PC-9 (cell line): ENCODE data around the gene COMT. TPM values are rescaled to one million over a fixed set of nuclear protein-coding genes. Genes with fewer than 3 reads are reported as not detected.

Experiments used
- BruUV-seq: library from RNA; stranded (reverse); fragments of 400-500 nt; replicated peaks from 2 replicates; lab custom pipeline; 2021; lab: Mats Ljungman, UMichigan
- CTCF ChIA-PET: fragments of 300-600 bp; sonication (Branson Sonifier 250); formaldehyde crosslinking; loops from one replicate; lab custom pipeline; 2022; ENCODE audit warnings: antibody characterized with exemption; lab: Charles Lee
- POLR2A ChIA-PET: fragments of 300-600 bp; sonication (Branson Sonifier 250); formaldehyde crosslinking; loops from one replicate; lab custom pipeline; 2022; ENCODE audit warnings: antibody characterized with exemption; ENCODE audit not compliant: unreplicated experiment; lab: Charles Lee
- DNase-seq, 2 experiments: peaks; one replicate each; pipeline versions ENCODE4 v3.0.0 to v3.0.0-alpha.2; 2015 to 2022; ENCODE audit warnings: mixed read lengths in 1 of 2
- H2AFZ ChIP-seq: fragments of 200-600 bp; sonication (generic); 2 replicates; pipeline ENCODE4 v1.8.1; 2017; ENCODE audit warnings: antibody characterized with exemption
- H3F3A ChIP-seq: fragments of 200-600 bp; sonication (generic); 2 replicates; pipeline ENCODE4 v1.8.1; 2017; ENCODE audit warnings: antibody characterized with exemption, mild to moderate bottlenecking, low read depth; ENCODE audit not compliant: insufficient read depth
- H3K27ac ChIP-seq: fragments of 200-600 bp; sonication (generic); 2 replicates; pipeline ENCODE4 v1.6.1; 2016; ENCODE audit warnings: mixed run types
- H3K27me3 ChIP-seq: fragments of 200-600 bp; sonication (generic); 2 replicates; pipeline ENCODE4 v1.6.1; 2016; ENCODE audit warnings: low read depth, mixed run types; ENCODE audit not compliant: insufficient read depth
- H3K36me3 ChIP-seq: fragments of 200-600 bp; sonication (generic); 2 replicates; pipeline ENCODE4 v1.6.1; 2016; ENCODE audit warnings: low read depth, mixed run types
- H3K4me1 ChIP-seq: fragments of 200-600 bp; sonication (generic); replicated peaks from 2 replicates; pipeline ENCODE4 v1.6.1; 2016; ENCODE audit warnings: mixed run types; ENCODE audit not compliant: insufficient read depth
- H3K4me2 ChIP-seq: fragments of 200-600 bp; sonication (generic); 2 replicates; pipeline ENCODE4 v1.6.1; 2017; ENCODE audit warnings: mixed run types
- H3K4me3 ChIP-seq: fragments of 200-600 bp; sonication (generic); 2 replicates; pipeline ENCODE4 v1.6.1; 2016; ENCODE audit warnings: mixed run types
- H3K79me2 ChIP-seq: fragments of 200-600 bp; sonication (generic); 2 replicates; pipeline ENCODE4 v1.6.1; 2017; ENCODE audit warnings: low read depth, mixed run types
- H3K9me2 ChIP-seq: fragments of 200-600 bp; sonication (generic); 2 replicates; pipeline ENCODE4 v1.8.1; 2017; ENCODE audit warnings: mild to moderate bottlenecking; ENCODE audit not compliant: insufficient read depth
- H3K9me3 ChIP-seq: fragments of 200-600 bp; sonication (generic); 2 replicates; pipeline ENCODE4 v1.8.1; 2016; ENCODE audit warnings: low read depth; ENCODE audit not compliant: insufficient read depth
- H4K20me1 ChIP-seq: fragments of 200-600 bp; sonication (generic); 2 replicates; pipeline ENCODE4 v1.8.1; 2017; ENCODE audit not compliant: insufficient read depth
- EZH2 ChIP-seq: fragments of 200-600 bp; sonication (generic); IDR thresholded peaks from 2 replicates; pipeline ENCODE4 v1.8.0; 2017; ENCODE audit warnings: antibody characterized with exemption, low read depth
- intact Hi-C: fragments of 100-400 bp; cut with micrococcal nuclease; formaldehyde crosslinking; loops from one replicate; pipeline ENCODE4 v1.10.0; 2022; ENCODE audit not compliant: unreplicated experiment
- total RNA-seq: library from RNA; stranded (reverse); gene quantifications from 2 replicates; pipeline ENCODE4 v1.2.3, GENCODE V29; 2021
- TF ChIP-seq, protein P1 (sequence below): fragments of 200-600 bp; sonication (generic); conservative IDR thresholded peaks from 2 replicates; pipeline ENCODE4 v1.6.1; 2017; ENCODE audit warnings: mixed run types, antibody characterized with exemption, mild to moderate bottlenecking, moderate library complexity

Gene COMT
- total RNA-seq, 1 experiment from 2014 or later: 99.9 TPM

GRCh38 chr22:19986011-19986409 is 44.4 kb downstream of the COMT start:
- H3F3A ChIP-seq: no peaks in the 10 kb centered on the region
- no TSS peak for BruUV-seq
- H3K79me2 ChIP-seq: no peaks in the 10 kb centered on the region
- H3K27me3 ChIP-seq: no peaks in the 10 kb centered on the region
- CTCF ChIA-PET: interaction anchor here (0.6 kb wide), 1 partner anchor 23 kb away, joined by 4 read pairs; no protein-coding TSS in a partner anchor
- H3K9me3 ChIP-seq: no peaks in the 10 kb centered on the region
- intact Hi-C loops: loop anchor here (5.0 kb wide), 1 partner anchor 36 kb away; the partner anchor contains the start of gene TANGO2
- no peaks in the 10 kb centered on the region for H3K9me2 ChIP-seq
- DNase-seq: no peak
- no peak overlapping the region for H3K27ac ChIP-seq
- peaks cover 20% of the 10 kb centered on the region for H3K4me1 ChIP-seq
- H3K4me2 ChIP-seq: peak overlapping the region; percentile 72
- H3K4me3 ChIP-seq: peak overlapping the region; percentile 61; the same call in 1 of the 2 replicates
- TF ChIP-seq, protein P1, sequence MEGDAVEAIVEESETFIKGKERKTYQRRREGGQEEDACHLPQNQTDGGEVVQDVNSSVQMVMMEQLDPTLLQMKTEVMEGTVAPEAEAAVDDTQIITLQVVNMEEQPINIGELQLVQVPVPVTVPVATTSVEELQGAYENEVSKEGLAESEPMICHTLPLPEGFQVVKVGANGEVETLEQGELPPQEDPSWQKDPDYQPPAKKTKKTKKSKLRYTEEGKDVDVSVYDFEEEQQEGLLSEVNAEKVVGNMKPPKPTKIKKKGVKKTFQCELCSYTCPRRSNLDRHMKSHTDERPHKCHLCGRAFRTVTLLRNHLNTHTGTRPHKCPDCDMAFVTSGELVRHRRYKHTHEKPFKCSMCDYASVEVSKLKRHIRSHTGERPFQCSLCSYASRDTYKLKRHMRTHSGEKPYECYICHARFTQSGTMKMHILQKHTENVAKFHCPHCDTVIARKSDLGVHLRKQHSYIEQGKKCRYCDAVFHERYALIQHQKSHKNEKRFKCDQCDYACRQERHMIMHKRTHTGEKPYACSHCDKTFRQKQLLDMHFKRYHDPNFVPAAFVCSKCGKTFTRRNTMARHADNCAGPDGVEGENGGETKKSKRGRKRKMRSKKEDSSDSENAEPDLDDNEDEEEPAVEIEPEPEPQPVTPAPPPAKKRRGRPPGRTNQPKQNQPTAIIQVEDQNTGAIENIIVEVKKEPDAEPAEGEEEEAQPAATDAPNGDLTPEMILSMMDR: no peak
- no peak overlapping the region; the same call in 1 of the 2 replicates for H2AFZ ChIP-seq
- H3K36me3 ChIP-seq: no peaks in the 10 kb centered on the region
- POLR2A ChIA-PET: interaction anchor here (0.6 kb wide), 1 partner anchor 694 kb away, joined by 4 read pairs; the partner anchor contains the start of gene CLTCL1
- H4K20me1 ChIP-seq: no peaks in the 10 kb centered on the region; the same call in 1 of the 2 replicates

DNA sequence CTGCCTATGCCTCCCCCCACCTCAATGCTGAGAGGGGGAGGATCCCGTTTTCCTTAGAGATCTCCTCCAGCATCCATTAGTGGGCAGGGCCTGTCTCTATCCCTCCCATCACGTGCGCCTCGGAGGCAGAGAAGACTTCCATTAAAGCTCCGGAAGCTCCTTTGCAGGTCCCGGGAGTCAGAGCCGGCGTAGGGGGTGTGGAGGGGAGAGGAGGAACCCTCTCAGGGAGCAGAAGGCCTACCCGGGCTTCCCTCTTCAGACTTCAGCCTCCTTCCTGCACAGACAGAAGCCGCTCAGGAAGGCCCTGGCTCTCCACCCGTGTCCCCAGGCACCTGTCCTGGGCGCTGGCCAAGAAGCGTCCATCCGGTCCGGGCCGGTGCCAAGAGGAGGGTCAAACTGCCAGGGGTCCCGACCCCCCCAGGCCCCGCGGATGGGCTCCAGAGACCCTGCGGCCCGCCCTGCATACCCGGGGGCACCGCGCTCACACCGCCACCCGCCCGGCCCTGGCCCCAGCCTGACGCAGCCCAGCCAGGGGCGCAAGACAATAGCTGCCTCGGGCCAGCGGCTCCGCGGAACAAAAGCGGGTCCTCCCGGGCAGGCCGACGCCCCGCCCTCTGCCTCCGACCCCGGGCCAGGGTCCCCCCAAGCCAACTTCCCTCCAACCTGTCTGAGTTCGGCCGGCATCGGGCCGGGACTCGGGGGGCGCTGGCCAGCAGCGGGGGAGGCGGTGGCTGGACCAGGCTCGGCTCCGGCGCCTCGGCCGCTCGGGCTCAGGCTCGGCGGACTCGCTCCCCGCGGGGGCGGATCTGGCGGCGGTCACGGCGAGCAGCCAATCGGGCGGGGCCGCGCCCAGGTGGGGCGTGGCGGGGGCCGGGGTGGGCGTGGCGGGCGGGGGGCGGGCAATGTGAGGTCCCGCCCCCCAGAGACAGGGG is 45.1 kb downstream of the COMT start:
- no peak for TF ChIP-seq EZH2
- TF ChIP-seq, protein P1: no peak
- H3K4me2 ChIP-seq: peak overlapping the region; percentile 72
- peak overlapping the region; percentile 61 for H3K4me3 ChIP-seq
- peak overlapping the region; percentile 80 for H2AFZ ChIP-seq
- H3K36me3 ChIP-seq: no peaks in the 10 kb centered on the region
- no peaks in the 10 kb centered on the region for H3K79me2 ChIP-seq
- DNase-seq: peak; percentile 41 to 73
- no peaks in the 10 kb centered on the region for H3K9me3 ChIP-seq
- H3F3A ChIP-seq: no peaks in the 10 kb centered on the region
- CTCF ChIA-PET: interaction anchor here (0.6 kb wide), 1 partner anchor 24 kb away, joined by 4 read pairs; no protein-coding TSS in a partner anchor
- no peaks in the 10 kb centered on the region for H3K27me3 ChIP-seq
- POLR2A ChIA-PET: no interaction called here
- no peak overlapping the region for H3K27ac ChIP-seq
- no peaks in the 10 kb centered on the region for H3K9me2 ChIP-seq
- H4K20me1 ChIP-seq: no peaks in the 10 kb centered on the region; the same call in 1 of the 2 replicates
- TSS peak; percentile 84 for BruUV-seq
- intact Hi-C loops: loop anchor here (5.0 kb wide), 1 partner anchor 36 kb away; the partner anchor contains the start of gene TANGO2
- peaks cover 20% of the 10 kb centered on the region for H3K4me1 ChIP-seq

DNA sequence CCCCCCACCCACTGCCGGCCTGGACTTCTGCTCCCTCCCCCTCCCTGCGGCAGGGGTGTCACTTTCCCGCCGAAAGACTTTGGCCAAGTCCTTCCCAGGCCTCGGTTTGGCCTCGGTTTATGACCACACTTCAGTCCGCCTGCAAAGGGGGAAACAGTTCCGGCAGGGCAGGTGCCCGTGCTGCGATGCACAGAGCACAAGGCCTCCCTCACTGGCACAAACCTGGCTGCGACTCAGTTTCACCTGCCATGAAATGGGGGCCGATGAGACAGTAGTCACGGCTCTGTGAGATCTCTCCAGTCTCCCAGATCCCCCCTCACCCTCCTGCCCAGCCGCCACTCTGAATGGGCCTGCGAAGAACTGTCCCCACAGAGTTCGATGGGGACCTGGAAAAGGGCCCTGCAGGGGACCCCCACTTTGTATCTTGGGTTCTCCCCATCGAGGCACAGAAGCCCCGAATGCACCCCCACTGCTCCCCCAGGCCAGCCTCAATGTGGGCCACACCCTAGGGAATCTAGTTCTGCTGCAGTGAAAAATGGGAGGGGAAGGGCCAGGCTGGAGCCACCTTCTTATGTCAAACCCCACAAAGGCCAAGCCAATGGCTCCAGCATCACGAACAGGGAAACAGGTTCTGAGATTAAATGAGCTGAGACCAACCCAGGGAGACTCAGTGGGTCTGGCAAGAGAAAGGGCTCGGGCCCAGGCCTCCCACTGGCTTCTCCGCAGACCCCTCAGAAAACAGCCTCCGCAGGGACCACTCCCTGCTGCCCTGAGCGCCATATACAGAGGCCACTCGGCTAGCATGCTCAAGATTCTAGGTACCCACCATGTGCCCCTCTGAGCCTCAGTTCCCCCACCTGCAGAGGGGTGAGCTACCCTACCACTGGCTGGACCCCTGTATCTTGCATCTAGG is 46.1 kb downstream of the COMT start:
- H3K4me3 ChIP-seq: no peak overlapping the region
- H3K27ac ChIP-seq: no peak overlapping the region

More for the DNA sequence above, 46.1 kb downstream of the COMT start:
- Histone ChIP-seq H3F3A (no peaks in the 10 kb centered on the region), H3K79me2 (no peaks in the 10 kb centered on the region), H4K20me1 (no peaks in the 10 kb centered on the region; the same call in 1 of the 2 replicates), H3K36me3 (no peaks in the 10 kb centered on the region), H3K4me1 (peaks cover 20% of the 10 kb centered on the region), H3K9me2 (no peaks in the 10 kb centered on the region), H3K4me2 (no peak overlapping the region), H3K9me3 (no peaks in the 10 kb centered on the region), H2AFZ (no peak overlapping the region), H3K27me3 (no peaks in the 10 kb centered on the region)
- no peak for DNase-seq
- intact Hi-C loops: loop anchor here (5.0 kb wide), 1 partner anchor 35 kb away; the partner anchor contains the start of gene TANGO2
- TSS peak; percentile 22 for BruUV-seq
- ChIA-PET CTCF (no interaction called here), POLR2A (no interaction called here)
- no peak for TF ChIP-seq EZH2
- TF ChIP-seq, protein P1: no peak
